Astrocyte of the spinal cord (primary cell): ENCODE results near the gene NOL12.
A peak's percentile ranks its signal among the peaks of the same experiment; 100 is the strongest.
"Not testable (repeated sequence)": the region's sequence is repeated elsewhere in the genome, so short reads cannot be mapped to it uniquely, and the experiment has no call there.

Source experiments
- DNase-seq: peaks from one replicate; pipeline ENCODE4 v3.0.0; 2011; ENCODE audit warnings: low read depth, low spot score
- H3K4me3 ChIP-seq: 2 replicates; pipeline ENCODE4 v1.5.1; 2011; ENCODE audit warnings: low read depth, mild to moderate bottlenecking, low read length, moderate library complexity
- in situ Hi-C: cut with HindIII; loops from 2 replicates; pipeline ENCODE4 v1.10.0; 2017; ENCODE audit warnings: low sequenced_read_pairs
- TF ChIP-seq, protein P1 (sequence below): IDR thresholded peaks from 2 replicates; pipeline ENCODE4 v1.5.1; 2012; ENCODE audit warnings: low read depth, mild to moderate bottlenecking, low read length, inconsistent platforms

Gene NOL12

DNA sequence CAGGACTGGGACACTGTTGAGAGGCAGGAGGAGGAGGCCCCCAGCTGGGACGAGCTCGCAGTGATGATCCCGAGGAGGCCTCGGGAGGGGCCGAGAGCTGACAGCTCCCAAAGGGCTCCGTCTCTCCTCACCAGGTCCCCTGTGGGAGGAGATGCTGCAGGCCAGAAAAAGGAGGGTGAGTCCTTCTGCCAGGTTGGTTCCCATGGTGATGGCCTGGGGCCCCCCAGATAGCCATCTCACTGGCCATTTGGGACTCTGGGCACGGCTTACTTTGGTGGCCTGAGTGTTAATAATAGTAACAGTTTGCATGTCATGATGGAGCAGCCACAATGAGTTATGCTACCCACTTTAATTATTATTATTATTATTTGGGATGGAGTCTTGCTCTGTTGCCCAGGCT is 29.6 kb downstream of the NOL12 start:
- H3K4me3 ChIP-seq: no peak overlapping the region
- in situ Hi-C loops: no loop called here
- TF ChIP-seq, protein P1, sequence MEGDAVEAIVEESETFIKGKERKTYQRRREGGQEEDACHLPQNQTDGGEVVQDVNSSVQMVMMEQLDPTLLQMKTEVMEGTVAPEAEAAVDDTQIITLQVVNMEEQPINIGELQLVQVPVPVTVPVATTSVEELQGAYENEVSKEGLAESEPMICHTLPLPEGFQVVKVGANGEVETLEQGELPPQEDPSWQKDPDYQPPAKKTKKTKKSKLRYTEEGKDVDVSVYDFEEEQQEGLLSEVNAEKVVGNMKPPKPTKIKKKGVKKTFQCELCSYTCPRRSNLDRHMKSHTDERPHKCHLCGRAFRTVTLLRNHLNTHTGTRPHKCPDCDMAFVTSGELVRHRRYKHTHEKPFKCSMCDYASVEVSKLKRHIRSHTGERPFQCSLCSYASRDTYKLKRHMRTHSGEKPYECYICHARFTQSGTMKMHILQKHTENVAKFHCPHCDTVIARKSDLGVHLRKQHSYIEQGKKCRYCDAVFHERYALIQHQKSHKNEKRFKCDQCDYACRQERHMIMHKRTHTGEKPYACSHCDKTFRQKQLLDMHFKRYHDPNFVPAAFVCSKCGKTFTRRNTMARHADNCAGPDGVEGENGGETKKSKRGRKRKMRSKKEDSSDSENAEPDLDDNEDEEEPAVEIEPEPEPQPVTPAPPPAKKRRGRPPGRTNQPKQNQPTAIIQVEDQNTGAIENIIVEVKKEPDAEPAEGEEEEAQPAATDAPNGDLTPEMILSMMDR: no peak
- no peak for DNase-seq

- no peak overlapping the region for H3K4me3 ChIP-seq
- DNase-seq: peak; percentile 42
- TF ChIP-seq, protein P1: no peak
- in situ Hi-C loops: no loop called here
Measured at GRCh38 chr22:37716708-37717107, 30.6 kb downstream of the NOL12 start.

- DNase-seq, H3K4me3 ChIP-seq, in situ Hi-C loops: not testable (repeated sequence)
Measured at GRCh38 chr22:37717235-37717634, 31.1 kb downstream of the NOL12 start.

DNA sequence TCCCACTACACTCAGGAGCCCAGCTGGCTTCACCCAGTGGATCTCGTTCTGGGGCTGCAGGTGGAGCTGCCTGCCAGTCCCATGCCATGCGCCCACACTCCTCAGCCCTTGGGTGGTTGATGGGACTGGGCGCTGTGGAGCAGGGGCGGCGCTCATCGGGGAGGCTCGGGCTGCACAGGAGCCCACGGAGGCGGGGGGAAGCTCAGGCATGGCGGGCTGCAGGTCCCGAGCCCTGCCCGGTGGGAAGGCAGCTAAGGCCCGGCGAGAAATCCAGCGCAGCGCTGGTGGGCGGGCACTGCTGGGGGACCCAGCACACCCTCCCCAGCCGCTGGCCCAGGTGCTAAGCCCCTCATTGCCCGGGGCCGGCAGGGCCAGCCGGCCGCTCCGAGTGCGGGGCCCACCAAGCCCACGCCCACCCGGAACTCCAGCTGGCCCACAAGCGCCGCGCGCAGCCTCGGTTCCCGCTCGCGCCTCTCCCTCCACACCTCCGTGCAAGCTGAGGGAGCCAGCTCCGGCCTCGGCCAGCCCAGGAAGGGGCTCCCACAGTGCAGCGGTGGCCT is 31.7 kb downstream of the NOL12 start:
- in situ Hi-C loops, DNase-seq, H3K4me3 ChIP-seq: not testable (repeated sequence)

GRCh38 chr22:37725551-37726240 is 39.6 kb downstream of the NOL12 start:
- in situ Hi-C loops: no loop called here
- no peak overlapping the region for H3K4me3 ChIP-seq
- DNase-seq: no peak
- TF ChIP-seq, protein P1: no peak

DNA sequence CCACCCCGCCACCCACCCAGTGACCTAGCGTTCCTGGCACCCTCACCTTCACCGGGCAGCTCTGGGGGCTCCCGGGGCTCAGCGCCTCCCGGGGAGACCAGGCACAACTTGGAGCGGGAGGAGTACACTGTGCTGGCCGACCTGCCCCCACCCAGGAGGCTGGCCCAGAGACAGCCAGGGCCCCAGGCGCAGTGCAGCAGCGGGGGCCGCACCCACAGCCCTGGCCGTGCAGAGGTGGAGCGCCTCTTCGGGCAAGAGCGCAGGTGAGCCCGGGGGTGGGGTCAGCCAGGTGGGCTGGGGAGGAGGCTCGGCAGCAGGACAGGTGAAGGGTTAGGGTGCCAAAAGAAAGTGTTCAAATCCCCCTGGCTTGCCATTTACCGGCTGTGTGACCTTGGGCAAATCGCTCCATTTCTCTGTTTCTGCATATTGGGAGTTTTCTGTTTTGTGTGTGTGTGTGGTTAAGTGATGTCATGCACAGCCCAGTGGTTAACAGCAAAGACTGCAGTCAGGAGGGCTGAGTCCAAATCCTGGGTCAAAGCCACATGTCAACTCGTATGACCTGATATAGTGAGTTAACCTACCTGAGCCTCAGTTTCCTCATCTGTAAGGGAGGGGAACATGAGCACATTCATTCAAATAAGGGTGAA is 40.2 kb downstream of the NOL12 start:
- TF ChIP-seq, protein P1: peak; percentile 41
- no peak for DNase-seq
- in situ Hi-C loops: no loop called here
- H3K4me3 ChIP-seq: no peak overlapping the region

DNA sequence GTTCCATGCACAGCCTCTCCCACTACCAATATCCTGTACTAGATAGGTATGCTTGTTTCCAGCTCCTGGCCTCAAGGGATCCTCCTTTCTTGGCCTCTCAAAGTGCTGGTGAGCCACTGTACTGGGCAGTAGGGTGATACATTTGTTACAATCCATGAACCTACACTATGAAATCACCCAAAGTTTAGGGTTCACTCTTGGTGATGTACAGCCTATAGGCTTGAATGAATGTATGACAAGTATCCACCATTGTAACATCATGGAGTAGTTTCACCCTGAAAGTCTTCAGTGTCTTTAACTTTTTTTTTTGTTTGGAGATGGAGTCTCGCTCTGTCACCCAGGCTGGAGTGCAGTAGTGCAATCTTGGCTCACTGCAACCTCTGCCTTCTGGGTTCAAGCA is 42.5 kb downstream of the NOL12 start:
- in situ Hi-C loops: no loop called here
- TF ChIP-seq, protein P1: no peak
- no peak for DNase-seq
- no peak overlapping the region for H3K4me3 ChIP-seq
